Activated gamma-delta T cell treated with Interleukin-2 at 50 U/mL for 16 hours (primary cell): ENCODE data around the gene RPL41.
"Not testable (repeated sequence)": the region's sequence is repeated elsewhere in the genome, so short reads cannot be mapped to it uniquely, and the experiment has no call there.

Experiments
- DNase-seq: peaks from one replicate; pipeline ENCODE4 v3.0.0-alpha.2; 2020

The RPL41 gene

DNA sequence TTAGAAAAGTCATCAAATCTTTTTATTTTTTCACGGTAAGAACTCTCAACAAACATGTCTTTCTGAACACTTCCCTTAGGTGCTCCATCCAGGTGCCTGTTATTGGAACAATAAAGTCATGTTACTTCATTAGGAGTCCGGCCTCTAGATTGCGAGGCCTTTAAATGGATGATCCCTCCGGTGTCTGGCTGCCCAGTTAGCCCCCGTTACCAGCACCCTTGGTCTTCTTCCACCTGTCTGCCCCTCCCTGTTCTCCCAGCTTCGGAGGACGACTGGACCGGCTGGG is 12.7 kb upstream of the RPL41 start:
- no peak for DNase-seq

- DNase-seq, result peak; percentile 98
Observed at GRCh38 chr12:56104109-56104814, 12.2 kb upstream of the RPL41 start, which contains the start of gene PA2G4. TSS of gene PA2G4 (plus strand) at chr12:56104559. CDS start at chr12:56104738, 179 bp downstream.

DNA sequence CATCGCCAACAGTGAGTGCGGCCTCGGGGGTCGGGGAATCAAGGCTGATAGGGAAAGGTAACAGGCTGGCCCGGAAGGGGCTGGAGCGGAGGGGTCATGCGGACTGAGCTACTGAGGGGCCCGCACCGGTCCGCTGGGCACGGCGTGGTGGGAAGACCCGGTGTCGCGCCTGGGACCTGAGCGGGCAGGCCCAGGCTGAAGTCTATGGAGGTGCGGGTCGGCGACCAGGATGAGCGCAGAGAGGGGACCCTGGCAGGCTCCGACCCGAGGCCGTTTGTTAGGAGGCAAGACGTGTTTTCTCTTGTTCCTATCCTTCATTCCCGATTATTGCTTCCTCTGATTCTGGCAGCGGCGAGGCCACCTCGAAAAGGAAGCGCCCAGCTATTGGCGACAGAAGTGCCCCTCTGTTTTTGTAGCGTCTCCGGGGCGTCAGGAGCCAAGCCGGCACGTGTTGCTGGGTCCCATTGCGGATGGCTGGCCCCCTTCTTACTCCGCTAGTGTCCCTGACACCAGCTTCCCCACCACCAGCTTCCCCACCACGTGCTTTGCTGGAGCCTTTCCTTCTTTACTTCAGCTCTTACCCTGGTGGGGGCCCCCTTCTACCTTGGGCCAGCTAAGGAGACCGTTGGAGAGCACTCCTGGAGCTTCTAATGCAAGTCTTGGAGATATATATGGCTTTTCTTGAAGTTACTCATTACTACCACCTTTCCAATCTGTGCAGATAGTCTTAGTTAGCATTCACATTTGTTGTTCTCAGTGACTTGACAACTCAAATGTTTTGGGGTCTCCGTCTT is 11.4 kb upstream of the RPL41 start:
- DNase-seq, result no peak

DNA sequence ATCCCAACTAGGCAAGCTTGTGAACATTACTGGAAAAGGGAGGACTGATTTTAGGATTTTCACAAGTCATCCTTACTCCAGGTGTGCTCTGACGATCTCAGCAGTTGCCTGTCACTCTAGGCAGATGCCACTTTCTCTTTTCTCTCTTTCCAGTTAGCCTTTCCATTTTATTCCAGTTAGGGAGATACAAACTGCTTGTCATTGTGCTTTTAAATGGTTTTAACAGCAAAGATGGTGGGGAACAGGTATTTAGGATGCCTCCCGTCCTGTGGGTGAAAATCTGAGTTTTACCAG is 10.9 kb upstream of the RPL41 start:
- DNase-seq, result no peak

- no peak for DNase-seq
Observed at GRCh38 chr12:56107242-56107641, 9.2 kb upstream of the RPL41 start.

DNA sequence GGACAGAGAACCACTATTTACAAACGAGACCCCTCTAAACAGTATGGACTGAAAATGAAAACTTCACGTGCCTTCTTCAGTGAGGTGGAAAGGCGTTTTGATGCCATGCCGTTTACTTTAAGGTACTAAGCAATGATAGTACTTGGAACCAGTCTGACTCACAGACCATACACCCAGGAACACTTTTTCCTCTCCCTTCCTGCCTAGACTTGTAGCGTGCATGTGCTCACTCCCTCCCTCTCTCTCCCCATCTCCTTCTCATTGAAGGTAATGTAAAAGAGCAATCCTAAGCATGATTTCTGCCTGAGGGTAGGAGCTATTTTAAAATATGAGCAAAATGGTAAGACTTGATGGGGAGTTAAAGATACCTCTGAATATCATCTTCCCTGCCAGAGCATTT is 5.9 kb upstream of the RPL41 start:
- DNase-seq, result no peak

DNA sequence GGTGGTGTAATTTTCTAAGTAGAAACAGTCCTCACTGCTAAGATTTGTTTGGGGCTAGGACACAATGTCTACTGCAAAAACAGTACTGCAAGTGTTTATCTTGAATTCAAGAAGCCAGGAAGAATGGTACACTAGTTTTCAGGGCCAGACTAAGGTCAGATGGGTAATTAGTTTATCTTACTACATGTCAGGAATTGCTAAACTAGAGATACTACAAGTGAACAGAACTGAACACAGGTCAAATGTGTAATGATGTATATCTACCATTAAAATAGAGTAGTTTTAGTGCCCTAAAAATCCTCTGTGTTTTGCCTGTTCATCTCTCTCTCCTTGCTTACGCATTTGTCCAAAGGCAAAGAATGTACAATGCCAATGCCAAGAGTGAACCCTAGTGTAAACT is 2.3 kb upstream of the RPL41 start:
- DNase-seq, result no peak

DNA sequence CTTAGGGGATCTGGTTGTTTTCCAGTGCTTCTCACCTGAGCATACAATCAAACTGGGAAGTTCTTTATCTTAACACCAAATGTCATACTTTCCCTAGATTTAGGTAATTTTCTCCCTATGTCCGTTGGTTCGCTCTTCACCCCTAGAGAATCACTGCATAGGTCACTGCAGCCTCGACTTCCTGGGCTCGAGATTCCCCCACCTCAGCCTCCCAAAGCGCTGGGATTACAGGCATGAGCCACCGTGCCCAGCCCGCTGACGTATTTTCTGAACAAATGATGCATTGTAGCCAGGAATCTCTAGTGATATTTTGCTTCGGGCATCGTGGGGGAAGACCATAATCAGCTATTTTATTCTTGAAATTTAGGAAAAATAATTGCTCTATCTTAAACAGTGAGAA is 1.1 kb upstream of the RPL41 start:
- no peak for DNase-seq

DNA sequence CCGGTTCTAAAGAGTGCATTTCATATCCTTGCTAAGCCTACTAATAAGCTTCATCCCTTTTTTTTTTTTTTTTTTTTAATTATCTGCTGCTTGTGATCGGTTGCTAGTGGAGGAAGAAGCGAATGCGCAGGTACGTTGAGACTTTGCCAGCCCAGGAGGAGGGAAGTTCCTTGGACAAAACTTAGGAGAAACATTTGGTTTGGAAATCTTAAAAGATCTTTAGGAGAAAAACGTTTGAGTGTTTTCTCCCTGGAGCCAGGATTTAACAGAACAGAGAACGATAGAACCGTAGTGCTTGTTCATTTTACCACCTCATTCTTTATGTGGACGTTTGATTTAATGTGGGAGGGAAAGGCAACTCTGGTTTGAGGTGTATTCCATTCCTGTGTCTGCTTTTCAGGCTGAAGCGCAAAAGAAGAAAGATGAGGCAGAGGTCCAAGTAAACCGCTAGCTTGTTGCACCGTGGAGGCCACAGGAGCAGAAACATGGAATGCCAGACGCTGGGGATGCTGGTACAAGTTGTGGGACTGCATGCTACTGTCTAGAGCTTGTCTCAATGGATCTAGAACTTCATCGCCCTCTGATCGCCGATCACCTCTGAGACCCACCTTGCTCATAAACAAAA is 761 bp downstream of the RPL41 start:
- not testable (repeated sequence) for DNase-seq

DNA sequence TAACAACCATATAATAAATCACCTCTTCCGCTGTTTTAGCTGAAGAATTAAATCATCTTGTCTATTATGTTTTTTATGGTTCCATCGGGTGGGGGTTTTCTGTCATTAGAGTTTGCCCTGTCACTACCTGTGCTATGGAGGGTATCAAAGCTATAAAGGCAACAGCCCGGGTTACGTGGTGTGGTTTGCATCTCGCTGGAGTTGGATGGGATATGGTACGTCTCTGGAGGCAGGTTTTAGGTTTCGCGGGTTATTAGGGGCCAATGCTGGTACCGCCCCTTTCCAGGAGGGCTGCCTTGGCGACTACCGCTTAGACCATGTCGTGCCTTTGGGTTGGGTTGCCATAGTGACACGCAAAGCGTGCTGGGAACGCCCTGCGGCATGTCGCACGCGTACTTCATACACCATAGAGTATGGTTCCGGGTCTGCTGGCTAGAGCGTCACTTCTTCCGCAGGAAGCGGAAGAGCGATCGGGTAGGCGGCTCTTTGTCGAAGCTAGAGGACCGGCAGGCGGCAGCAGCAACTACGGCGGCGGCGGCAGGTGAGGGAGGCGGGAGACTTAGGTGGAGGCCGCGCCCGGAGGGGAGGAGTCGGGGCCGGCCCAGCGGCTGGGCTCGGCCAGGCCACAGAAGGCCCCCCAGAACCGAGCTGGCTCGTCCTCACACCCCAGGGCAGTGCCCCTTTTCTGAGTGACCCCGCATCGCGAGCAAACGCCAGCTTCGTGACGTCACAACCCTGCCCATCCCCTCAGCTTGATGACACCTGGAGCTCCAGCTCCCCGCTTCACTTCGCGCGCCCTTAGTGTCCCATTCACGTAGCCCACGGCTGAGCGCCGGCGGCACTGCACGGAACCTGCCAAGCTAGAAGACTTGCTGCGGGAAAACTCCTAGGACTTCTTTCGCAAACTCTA is 1.6 kb downstream of the RPL41 start, which contains the start of gene ZC3H10:
Gene ZC3H10 (plus strand): TSS at position 489 of the 910 bp plus-strand sequence. CDS start 2,297 bp downstream, outside the sequence.
- peak; percentile 96 for DNase-seq

GRCh38 chr12:56118688-56119357 is 2.4 kb downstream of the RPL41 start:
- no peak for DNase-seq

- DNase-seq, result peak; percentile 58
Observed at GRCh38 chr12:56119361-56119796, 2.9 kb downstream of the RPL41 start.

GRCh38 chr12:56120158-56120846 is 3.9 kb downstream of the RPL41 start:
- DNase-seq, result no peak

DNA sequence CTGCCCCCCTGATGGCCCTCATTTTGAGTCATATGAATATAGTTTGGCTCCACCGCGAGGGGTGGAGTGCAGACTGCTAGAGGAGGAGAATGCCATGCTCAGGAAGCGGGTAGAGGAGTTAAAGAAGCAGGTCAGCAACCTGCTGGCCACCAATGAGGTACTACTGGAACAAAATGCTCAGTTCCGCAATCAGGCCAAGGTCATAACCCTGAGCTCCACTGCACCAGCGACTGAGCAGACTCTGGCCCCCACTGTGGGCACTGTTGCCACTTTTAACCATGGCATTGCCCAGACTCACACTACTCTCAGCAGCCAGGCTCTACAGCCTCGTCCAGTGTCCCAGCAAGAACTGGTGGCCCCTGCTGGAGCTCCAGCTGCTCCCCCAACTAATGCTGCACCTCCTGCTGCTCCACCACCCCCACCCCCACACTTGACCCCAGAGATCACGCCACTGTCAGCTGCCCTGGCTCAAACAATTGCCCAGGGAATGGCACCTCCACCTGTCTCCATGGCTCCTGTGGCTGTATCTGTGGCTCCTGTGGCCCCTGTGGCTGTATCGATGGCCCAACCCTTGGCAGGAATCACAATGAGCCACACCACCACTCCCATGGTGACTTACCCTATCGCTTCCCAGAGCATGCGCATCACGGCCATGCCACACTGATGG is 4.9 kb downstream of the RPL41 start:
- no peak for DNase-seq

DNA sequence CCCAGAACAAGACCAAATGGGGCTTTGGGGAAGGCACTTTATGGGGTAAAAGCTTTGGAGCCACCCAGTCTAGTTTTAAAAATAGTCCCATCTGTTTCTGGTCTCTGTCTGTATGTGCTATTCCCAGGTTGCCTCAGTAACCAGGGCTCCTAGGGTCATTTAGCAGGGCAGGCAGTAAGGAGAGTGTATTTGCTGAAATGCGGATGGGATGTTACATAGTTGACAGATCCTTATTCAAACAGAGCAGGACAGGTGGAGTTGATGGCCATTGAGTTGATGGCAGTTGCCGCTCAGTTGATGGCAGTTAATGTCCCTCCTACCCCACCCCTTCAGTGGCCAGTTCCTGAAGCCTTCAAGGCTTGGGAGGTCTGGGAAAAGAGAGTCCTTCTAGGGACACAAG is 6.2 kb downstream of the RPL41 start:
- DNase-seq, result no peak

DNA sequence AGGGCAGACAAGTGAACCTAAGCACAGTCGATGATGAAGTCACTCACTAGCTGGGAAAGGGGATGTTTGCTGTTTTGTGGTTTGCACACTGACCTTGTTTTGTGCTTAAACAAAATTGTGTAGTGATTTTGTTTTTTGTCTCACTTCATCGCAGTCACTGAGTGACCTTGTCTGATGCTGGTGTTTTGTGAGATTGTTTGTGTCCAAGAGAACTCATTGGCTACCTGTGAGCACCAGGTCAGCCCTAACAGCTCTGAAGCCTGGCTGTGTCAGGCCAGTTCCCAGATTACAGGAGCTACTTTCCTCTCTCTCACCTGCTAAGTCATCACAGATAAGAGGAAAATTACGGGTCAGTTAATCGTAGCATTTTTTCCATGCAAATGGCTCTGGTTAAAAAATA is 7.7 kb downstream of the RPL41 start:
- no peak for DNase-seq

DNA sequence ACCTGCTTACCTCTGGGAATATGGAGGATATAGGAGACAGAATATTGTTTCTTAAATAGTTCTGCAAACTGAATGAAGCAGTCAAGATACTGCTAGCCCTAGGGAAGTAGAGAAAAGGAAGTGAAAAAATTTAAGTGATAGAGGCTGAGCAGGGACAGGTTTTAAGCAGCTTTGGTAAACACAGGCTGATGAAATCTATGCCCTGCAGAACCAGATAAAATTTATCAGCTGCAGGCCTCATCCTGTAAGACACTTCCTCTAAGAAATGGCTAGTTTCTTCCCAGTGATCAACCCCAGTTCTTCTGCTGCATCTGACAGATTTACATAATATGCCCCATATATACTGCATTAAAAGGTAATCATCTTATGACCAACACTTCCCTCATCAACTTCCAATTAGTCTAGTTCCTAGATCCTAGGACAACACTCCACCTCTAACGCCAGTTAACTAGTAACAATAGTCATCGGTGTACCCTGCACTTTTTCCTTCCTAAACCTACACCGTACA is 10.4 kb downstream of the RPL41 start:
- DNase-seq, result no peak

- no peak for DNase-seq
Observed at GRCh38 chr12:56127485-56127887, 11.1 kb downstream of the RPL41 start.

DNA sequence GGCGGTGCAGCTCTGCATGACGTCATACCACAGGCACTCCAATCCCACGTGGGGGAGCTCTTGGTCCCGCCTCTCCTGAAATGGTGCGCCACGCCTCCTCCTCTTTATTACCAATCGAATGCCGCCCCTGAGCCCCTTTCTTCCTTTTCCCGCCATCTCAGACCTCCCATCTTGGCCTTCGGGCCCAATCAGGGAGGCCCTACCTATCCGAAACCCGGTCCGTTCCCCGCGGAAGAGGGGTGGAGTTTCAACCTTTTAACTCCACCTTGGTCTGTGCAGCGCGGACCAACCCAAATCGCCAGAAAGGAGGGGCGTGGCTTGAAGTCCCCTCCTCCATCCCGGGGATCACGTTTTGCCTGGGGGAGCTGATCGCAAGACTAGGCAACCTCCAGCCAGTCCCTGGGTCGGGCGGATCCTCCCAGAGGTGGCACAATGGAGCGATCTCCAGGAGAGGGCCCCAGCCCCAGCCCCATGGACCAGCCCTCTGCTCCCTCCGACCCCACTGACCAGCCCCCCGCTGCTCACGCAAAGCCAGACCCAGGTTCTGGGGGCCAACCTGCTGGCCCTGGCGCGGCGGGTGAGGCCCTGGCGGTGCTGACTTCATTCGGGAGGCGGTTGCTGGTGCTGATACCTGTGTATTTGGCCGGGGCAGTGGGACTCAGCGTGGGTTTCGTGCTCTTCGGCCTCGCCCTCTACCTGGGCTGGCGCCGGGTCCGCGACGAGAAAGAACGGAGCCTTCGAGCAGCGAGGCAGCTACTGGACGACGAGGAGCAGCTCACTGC is 11.6 kb downstream of the RPL41 start, which contains the start of gene ESYT1:
Gene ESYT1 (plus strand): TSS at position 380 of the 782 bp plus-strand sequence. CDS start 53 bp downstream, at position 433.
- peak; percentile 97 for DNase-seq

DNA sequence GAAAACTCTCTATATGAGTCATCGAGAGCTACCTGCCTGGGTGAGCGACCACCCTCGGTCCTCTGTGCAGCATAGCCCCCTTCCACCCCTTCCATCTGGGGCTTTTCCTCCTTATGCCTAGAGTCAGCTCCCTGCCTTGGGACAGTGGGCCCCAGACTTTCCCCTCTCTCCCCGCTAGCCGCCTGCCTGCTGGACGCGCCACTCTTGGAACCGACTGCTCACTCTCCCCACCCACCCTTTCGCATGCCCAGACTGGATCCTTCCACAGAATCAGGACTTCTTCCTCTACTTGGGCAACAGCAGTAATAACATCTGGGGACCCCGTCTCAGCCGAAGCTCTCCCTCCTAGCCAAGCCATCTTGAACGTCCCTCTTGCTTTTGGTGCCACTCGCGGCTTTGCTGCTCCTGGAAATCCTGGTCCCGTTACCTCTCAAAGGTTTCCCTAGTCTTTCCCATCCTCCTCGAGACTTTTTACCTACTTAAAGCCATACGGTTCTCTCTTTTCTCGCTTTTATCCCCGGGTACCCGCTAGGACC is 12.3 kb downstream of the RPL41 start:
- DNase-seq, result peak; percentile 39
